ENCODE measurements around the gene NDST3.

NDST3 gene

DNA sequence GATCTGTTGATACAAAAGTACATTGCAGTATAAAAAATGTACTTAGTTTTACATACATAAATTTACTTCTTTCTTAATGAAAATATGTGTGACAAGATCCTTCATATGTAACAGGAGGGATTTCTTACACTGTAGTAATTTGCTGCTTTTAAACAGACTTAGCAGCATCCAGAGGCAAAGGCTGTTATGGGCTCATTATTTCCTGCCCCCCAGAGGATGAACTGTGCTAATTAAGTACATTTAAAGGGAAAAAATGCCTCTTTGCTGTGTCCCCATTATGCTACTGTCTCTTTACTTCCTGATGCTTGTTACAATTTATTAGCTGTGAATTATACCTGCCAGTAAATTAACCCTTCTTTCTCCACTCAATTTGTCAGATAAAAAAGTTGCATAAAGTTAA is 47.1 kb downstream of the NDST3 start:
- no peak for DNase-seq (ENCODE audit: low spot score)

GRCh38 chr4:118082182-118082581 is 47.9 kb downstream of the NDST3 start:
- DNase-seq (ENCODE audit: low spot score), result no peak

- no peak for DNase-seq (ENCODE audit: low spot score)
These were observed 51.4 kb downstream of the NDST3 start for GRCh38 chr4:118085700-118086099.

- DNase-seq (ENCODE audit: low spot score), result peak; percentile 11
These were observed 52.1 kb downstream of the NDST3 start for GRCh38 chr4:118086344-118086743.

- DNase-seq (ENCODE audit: low spot score), result no peak
These were observed 53.1 kb downstream of the NDST3 start for GRCh38 chr4:118087366-118087765.

GRCh38 chr4:118099106-118099505 is 64.8 kb downstream of the NDST3 start:
- DNase-seq (ENCODE audit: low spot score), result no peak

- DNase-seq (ENCODE audit: low spot score), result no peak
These were observed 67.9 kb downstream of the NDST3 start for GRCh38 chr4:118102195-118102594.

DNA sequence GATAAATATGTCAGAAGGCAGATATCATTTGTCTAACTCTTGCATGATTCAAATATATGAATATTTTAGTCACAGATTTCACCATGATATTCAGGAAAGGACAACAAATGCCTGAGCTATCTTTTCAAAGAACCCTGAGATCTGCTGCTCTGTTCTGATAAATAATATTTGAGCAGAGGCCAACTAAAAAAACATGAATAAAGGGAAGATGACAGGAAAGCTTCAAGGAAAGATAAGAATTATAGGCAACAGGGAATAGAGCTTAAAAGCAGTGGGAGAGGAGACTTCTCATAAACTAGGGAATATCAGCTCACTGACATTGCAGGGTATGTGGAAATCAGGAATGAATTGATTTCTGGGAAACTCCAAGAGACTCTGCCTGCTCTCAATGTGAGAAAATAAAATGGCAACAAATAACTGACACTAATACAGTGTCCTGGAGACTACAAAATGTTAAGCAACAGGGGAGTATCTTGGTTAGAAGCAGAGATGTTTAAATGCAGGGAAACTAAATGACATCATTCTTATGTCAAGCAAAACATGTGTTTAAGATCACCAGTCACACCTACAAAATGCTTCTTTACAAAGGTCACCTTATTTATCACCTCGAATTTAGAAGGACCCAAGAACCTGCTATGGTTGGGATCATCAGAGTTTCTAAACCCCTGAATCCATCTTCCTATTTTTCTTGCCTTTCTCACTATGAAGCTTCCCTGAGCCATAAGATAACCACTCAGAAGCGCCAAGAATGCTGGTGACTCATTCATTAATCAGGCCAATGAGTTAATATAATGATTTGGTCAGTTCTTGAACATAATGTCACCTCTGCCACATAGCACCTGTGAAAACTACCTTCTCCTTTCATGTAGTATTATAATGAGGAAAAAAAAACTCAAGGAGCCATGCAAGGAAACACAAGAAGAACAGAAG is 78.1 kb downstream of the NDST3 start:
- DNase-seq (ENCODE audit: low spot score), result no peak

DNA sequence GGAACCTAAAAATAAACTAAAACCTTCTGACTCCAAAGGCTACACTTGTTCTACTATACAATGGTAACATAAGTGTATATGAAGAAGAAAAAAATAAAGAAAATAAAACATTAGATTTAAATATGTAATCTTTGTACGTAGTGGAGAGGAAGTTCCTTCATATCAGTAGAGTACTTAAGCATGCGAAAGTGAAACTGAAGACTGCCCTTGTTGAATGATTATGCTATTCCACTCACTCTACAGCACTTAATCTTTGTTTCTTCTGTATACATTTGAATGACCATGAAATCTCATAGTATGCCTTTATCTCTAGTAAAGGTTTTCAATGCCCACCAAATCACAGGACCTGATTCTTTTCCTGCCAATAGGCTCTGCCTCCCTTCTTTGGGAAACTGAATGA is 78.9 kb downstream of the NDST3 start:
- no peak for DNase-seq (ENCODE audit: low spot score)

GRCh38 chr4:118114720-118115119 is 80.4 kb downstream of the NDST3 start:
- DNase-seq (ENCODE audit: low spot score), result no peak

DNA sequence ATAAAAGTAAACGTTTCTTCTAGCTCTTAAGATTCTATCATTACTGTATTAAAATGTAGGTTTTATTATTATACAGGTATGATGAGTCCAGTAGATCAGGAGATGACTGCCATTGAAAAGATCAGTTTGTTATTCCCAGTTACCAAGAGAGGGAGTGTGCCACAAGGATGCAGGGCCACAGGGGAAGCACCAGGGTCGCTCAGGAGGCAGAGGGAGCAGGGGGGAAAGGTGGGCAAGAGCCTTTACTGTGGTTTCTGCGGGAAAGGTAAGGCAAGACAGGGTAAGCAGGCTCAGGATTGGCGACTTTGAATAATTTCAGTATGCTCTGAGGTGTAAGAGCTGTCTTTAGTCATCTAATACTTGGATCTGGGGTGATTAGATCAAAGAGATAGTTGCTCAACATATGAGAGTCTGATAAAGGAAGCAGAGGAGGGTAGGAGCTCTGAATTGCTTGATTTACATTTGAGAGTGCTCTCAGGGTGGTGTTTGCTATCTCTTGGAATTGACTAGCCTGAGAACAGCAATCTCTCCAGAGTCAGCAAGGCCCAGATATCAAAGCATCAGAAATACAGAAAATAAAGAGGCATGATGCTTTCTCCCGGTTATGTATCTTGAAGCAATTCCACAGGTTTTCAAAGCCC is 86.0 kb downstream of the NDST3 start:
- no peak for DNase-seq (ENCODE audit: low spot score)

DNA sequence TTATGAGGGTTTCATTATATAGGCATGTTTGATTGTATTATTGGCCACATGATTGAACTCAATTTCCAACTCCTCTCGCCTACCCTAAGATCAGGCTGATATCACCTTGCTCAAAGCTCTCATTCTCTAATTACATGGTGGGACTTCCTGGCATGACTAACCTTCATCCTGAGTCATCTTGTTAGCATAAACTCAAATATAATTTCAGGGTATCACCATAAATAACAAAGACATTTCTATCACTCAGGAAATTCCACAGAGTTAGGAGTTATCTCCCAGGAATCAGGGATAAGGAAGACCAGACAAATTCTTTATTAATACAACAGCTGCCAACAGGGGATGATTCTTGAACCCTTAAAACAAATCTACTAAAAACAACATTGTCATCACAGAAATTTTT is 90.7 kb downstream of the NDST3 start:
- no peak for DNase-seq (ENCODE audit: low spot score)

DNA sequence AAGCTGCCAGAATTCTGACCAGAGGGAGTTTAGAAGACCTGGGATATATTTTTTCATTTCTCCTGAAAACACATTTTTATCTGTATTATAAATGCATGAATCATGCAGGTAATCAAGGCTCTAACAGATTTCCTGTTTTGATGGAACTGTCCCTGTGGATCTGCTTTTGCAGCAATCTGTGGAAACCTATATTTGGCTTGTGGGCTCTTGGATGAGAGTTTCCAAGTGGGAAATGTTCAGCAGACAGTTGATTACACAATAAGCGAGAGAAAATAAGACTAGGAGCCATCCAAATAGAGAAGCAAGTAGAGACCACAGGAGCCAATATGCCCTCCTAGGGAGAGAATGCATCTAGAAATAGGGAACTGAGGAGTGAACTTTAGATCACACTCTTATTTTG is 105.0 kb downstream of the NDST3 start:
- no peak for DNase-seq (ENCODE audit: low spot score)

- no peak for DNase-seq (ENCODE audit: low spot score)
These were observed 107.0 kb downstream of the NDST3 start for GRCh38 chr4:118141240-118141639.

DNA sequence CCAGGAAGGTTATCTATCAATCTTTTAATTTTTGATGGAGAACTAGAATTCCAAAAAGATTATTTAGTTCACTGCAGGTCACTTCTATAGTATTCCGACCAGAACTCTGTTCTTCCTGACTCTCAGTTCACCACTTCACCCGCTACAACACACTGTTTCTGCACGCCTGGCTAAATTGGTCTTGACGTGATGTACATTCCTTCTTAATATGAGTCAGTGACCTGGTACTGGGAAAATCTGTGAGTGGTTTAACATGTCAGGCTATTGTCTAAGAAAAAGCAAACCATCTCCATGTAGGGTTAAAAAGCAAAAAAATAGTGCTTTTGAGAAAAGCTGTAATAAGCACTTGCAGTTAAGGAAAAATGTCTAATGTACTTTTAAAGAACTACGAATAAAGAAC is 120.4 kb downstream of the NDST3 start:
- no peak for DNase-seq (ENCODE audit: low spot score)

DNA sequence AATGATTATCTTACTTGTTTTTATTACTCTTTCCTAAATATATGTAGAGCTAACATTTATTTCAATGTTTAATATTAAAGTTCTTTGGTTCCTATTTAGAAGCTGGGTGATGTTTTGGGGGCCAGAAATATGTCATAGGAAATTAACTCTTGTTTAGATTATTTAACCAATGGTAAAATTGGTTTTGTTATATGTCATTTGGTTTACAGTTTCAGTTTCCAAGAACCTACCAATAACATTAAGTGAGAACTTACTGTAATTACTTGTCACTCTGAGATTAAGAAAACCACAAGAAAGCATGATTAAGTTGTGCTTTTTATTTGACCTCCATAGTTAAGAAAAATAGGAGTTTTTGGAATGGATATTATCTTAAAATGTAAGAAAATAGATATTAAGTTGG is 121.2 kb downstream of the NDST3 start:
- no peak for DNase-seq (ENCODE audit: low spot score)

GRCh38 chr4:118158763-118159375 is 124.6 kb downstream of the NDST3 start:
- no peak for DNase-seq (ENCODE audit: low spot score)

- no peak for DNase-seq (ENCODE audit: low spot score)
These were observed 133.0 kb downstream of the NDST3 start for GRCh38 chr4:118167306-118167705.

DNA sequence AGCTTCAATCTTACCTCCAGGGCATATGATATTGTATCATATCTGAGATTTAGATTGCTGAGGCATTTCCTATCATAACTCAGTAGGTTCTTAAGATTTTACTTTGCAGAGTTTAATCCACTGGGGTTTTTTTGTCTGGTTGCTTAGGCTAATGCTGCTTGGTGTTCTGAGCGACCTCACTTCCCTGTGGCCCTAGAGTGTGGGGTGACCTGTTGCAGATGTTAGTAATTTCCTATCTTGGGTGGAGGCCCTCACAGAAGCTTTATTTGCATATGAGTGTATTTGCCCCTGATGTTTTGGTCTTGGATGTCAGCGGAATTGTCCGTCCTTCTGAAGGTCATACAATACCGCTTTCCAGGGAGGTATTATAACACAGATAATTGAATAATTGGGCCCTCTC is 137.1 kb downstream of the NDST3 start:
- DNase-seq (ENCODE audit: low spot score), result no peak

GRCh38 chr4:118173126-118173525 is 138.8 kb downstream of the NDST3 start:
- DNase-seq (ENCODE audit: low spot score), result no peak

DNA sequence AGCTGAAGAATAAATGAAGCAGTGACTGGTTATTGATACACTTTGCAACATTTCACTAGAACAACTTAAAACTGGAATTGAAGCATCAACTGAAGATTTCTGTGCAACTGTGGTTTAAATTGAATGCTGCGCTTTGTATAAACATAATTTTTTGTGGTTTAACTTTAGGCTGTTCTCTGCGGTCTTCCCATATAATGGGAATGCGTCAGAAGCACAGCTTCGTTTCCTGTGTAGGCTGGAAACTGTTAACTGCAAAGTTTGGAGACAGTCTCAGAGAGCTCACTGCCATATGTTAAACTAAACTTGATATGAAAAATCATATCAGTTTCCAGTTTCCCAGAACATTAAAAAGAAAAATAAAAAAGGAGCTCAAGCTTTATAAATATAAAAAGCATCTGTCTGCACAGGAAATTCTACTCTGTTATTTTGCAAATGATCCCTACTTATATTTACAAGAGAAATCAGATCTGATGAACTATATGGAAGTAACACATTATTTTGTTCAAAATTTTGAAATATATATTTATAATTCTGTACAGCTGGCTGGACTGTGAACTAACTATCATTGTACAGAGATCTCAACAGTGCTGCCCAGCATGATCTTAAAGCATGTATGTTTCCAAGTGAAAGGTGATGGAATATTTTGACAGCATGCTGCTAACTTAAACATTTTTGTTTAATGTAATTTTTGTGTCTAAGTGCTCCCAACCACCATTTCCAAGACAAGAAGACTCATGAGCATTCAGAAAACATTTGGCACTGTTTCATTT is 139.9 kb downstream of the NDST3 start:
- DNase-seq (ENCODE audit: low spot score), result no peak

DNA sequence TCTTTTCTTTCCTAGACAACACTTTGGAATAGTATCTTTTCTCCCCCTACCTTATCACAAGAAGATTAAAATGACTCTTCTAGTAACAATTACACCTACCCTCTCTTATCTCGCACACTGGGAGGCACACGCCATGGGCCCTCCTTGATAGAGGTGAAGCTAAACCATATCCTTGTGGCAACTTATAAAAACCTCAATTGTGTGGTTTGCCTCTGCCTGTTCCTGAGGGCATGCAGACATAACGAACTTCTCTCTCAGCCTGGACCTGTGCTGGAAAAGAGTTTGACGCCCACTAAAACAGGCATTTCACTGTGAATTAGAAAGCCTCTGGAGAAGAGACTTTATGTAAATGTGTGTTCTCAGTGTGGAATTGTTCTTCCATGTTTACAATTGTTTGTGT is 141.2 kb downstream of the NDST3 start:
- DNase-seq (ENCODE audit: low spot score), result no peak

Data from activated CD4-positive, alpha-beta T cell treated with anti-CD3 and anti-CD28 coated beads, Interleukin-2, Interleukin-4, amounts not matched to agents 100 ng/mL and 50 ng/mL, durations not matched to agents 16 hours and 8 hours (primary cell).